ENCODE data around the gene NRF1. TPM values are rescaled to one million over a fixed set of nuclear protein-coding genes. Genes with fewer than 3 reads are reported as not detected.

The NRF1 gene
- 7.7 and 13.8 TPM in 2 replicates for total RNA-seq

DNA sequence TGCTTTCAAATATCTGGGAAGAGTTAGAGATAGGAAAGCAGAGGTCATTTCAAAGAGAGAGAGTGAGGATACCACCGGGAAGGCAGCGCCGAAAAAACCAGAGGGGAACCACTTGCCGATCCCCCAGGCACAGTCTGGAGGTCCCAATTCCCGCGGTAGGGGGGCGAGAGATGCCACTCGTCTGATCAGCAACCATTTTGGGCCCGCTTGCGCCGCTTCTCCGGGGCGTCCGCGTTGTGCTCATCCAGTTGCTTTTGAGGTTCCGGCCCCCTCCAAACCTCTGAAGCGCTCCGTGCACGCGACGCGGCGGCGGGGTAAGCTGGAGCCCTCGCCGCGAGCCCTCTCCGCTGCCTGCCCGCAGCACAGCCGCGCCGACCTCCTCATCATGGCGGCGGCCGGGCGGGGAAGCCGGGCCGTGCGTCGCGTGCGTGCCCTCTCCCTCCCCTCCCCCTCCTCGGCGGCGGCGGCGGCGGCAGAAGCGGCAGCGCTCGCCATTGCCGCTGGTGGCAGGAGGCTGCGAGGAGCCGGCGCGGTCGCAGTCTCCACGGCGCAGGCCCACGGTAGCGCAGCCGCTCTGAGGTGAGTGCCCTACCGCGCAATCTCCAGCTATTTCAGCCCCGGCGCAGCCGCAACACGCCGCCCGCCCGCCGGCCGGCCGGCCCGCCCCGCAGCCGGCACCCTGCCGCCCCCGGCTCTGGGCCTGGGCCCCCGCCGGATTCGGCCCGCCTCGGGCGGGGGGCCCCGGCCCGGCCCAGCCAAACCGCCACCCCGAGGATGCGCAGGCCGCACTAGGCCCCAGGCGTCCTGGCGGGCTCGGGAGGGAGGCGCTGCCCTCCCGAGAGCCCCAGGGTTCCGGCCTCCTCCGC, at the start of gene NRF1:
NRF1 (plus strand) TSS at position 475 of the 866 bp plus-strand sequence. CDS start 45,632 bp downstream, outside the sequence.

Other genes starting within 250 kb of the NRF1 start
- 0.77 and 7.3 TPM in 2 replicates for gene STRIP2, start 177.3 kb upstream of the NRF1 start, total RNA-seq
- gene SMKR1, start 109.2 kb upstream of the NRF1 start, total RNA-seq, result not detected in 2 replicates

Data from bronchial smooth muscle cell (primary cell).